GM19238 (cell line): Measurements from ENCODE around the gene GGCX.
"Not testable (repeated sequence)": the region's sequence is repeated elsewhere in the genome, so short reads cannot be mapped to it uniquely, and the experiment has no call there.

Source experiments
- DNase-seq: peaks from one replicate; pipeline ENCODE4 v3.0.0; 2011; ENCODE audit warnings: low spot score; ENCODE audit not compliant: insufficient read length

GGCX gene

GRCh38 chr2:85594715-85595300 is 33.5 kb upstream of the GGCX start:
- DNase-seq, result no peak

GRCh38 chr2:85593023-85593422 is 31.7 kb upstream of the GGCX start:
- DNase-seq, result no peak

- not testable (repeated sequence) for DNase-seq
Observed at GRCh38 chr2:85592299-85592698, 31.0 kb upstream of the GGCX start.

GRCh38 chr2:85591563-85591962 is 30.3 kb upstream of the GGCX start:
- DNase-seq, result no peak

- no peak for DNase-seq
Observed at GRCh38 chr2:85590950-85591349, 29.7 kb upstream of the GGCX start.

- DNase-seq, result no peak
Observed at GRCh38 chr2:85589982-85590791, 28.9 kb upstream of the GGCX start.

GRCh38 chr2:85589181-85589580 is 27.9 kb upstream of the GGCX start:
- DNase-seq, result no peak

GRCh38 chr2:85588645-85589044 is 27.4 kb upstream of the GGCX start:
- no peak for DNase-seq

GRCh38 chr2:85588236-85588635 is 26.9 kb upstream of the GGCX start:
- no peak for DNase-seq

GRCh38 chr2:85585781-85586105 is 24.4 kb upstream of the GGCX start:
- no peak for DNase-seq

GRCh38 chr2:85584857-85585780 is 23.8 kb upstream of the GGCX start:
- no peak for DNase-seq

GRCh38 chr2:85584354-85584856 is 23.1 kb upstream of the GGCX start, which contains the start of gene VAMP5:
Gene VAMP5, plus strand, starts transcription at chr2:85584431. Its CDS starts 60 bp downstream, at chr2:85584491.
- DNase-seq, result no peak

- DNase-seq, result peak; percentile 73
Observed at GRCh38 chr2:85583667-85584353, 22.5 kb upstream of the GGCX start.

- DNase-seq, result no peak
Observed at GRCh38 chr2:85582492-85582891, 21.2 kb upstream of the GGCX start.

- DNase-seq, result no peak
Observed at GRCh38 chr2:85580206-85580605, 18.9 kb upstream of the GGCX start.

- DNase-seq, result no peak
Observed at GRCh38 chr2:85579266-85579935, 18.1 kb upstream of the GGCX start.

GRCh38 chr2:85578243-85579180 is 17.2 kb upstream of the GGCX start:
- peak; percentile 51 for DNase-seq

GRCh38 chr2:85577386-85578242 is 16.3 kb upstream of the GGCX start, which contains the start of gene VAMP8:
Gene VAMP8, plus strand, starts transcription at chr2:85577586. Its CDS starts 61 bp downstream, at chr2:85577647.
- peak; percentile 61 for DNase-seq

- no peak for DNase-seq
Observed at GRCh38 chr2:85577063-85577385, 15.7 kb upstream of the GGCX start.
